ENCODE results near the gene TP53TG5.

Gene TP53TG5

DNA sequence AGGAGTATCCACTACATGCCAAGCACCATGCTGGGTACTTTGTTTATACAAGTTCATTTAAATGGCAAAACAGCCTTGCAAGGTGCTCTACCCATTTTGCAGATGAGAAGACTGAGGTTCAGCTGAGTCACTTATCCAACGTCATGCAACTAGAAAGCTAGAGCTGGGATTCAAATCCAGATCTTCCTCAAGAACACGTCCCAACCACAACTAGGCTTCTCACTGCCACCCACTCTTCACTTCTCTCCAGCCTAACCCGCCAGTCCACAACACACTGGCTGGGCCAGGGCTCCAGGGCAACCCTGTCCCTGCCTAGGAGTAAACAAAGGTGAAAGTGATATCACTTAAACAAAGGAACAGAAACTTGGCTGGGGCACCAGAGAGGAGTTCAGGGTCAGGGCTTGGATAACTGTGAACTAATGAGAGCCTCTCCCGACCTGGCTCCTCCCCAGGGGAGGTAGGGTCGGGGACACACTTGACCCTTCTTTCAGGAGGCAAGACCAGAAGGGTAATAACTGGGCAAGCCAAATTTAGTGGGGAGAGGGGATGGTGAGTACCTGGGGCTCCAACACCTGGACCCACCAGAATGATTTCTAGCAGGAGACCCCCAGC is 37.8 kb downstream of the TP53TG5 start:
- H3K36me3 ChIP-seq (ENCODE audit: insufficient read depth, low read length), result no peaks in the 10 kb centered on the region; the same call in 1 of the 2 replicates
- peaks cover 77% of the 10 kb centered on the region for H3K4me1 ChIP-seq (ENCODE audit: insufficient read depth, low read length)
- H3K9ac ChIP-seq (ENCODE audit: low read depth, low read length), result no peak overlapping the region
- no peaks in the 10 kb centered on the region for H3K9me3 ChIP-seq (ENCODE audit: control insufficient read depth, insufficient read depth, low read length)

DNA sequence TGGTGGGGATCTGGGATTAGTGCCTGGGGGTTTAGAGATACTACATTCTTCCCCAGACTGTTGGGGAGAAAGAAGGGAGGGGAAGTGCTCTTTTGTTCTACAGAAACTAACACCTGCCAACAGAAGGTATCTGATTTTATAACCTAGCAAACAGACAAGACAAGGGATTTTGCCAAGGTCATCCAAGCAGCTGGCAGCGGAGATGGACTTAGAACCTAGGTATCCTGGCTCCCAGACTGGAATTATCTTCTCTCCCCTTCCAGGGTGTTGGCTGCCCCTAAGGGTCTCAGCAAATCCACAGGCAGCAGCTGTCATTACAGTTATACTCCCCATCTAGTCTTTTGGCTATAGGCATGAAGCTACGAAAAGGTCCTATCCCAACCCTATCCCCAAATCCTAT is 38.3 kb downstream of the TP53TG5 start:
- H3K9me3 ChIP-seq (ENCODE audit: control insufficient read depth, insufficient read depth, low read length), result no peaks in the 10 kb centered on the region
- H3K4me1 ChIP-seq (ENCODE audit: insufficient read depth, low read length), result peaks cover 71% of the 10 kb centered on the region
- H3K36me3 ChIP-seq (ENCODE audit: insufficient read depth, low read length), result no peaks in the 10 kb centered on the region; the same call in 1 of the 2 replicates
- H3K9ac ChIP-seq (ENCODE audit: low read depth, low read length), result no peak overlapping the region

DNA sequence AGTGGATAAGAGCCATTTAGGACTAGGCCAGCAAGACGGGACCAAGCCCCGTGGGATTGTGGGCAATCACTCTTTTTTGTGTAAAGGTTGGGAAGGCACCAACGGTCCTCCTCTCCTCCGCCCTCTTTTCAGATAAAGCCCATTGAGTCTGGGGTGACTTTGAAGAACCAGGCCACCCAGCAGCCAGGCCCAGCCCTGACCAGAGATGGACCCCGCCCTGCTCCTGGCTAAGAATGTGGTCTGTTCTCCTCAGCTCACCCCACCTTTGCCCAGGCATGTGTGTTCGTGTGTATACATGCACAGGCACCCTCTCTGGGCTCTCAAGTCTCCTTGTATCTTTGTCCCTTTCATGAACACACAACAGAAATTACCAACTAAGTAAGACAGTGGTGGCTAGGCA is 39.0 kb downstream of the TP53TG5 start:
- H3K4me1 ChIP-seq (ENCODE audit: insufficient read depth, low read length), result peaks cover 64% of the 10 kb centered on the region
- H3K9me3 ChIP-seq (ENCODE audit: control insufficient read depth, insufficient read depth, low read length), result no peaks in the 10 kb centered on the region
- H3K36me3 ChIP-seq (ENCODE audit: insufficient read depth, low read length), result no peaks in the 10 kb centered on the region; the same call in 1 of the 2 replicates
- H3K9ac ChIP-seq (ENCODE audit: low read depth, low read length), result no peak overlapping the region

DNA sequence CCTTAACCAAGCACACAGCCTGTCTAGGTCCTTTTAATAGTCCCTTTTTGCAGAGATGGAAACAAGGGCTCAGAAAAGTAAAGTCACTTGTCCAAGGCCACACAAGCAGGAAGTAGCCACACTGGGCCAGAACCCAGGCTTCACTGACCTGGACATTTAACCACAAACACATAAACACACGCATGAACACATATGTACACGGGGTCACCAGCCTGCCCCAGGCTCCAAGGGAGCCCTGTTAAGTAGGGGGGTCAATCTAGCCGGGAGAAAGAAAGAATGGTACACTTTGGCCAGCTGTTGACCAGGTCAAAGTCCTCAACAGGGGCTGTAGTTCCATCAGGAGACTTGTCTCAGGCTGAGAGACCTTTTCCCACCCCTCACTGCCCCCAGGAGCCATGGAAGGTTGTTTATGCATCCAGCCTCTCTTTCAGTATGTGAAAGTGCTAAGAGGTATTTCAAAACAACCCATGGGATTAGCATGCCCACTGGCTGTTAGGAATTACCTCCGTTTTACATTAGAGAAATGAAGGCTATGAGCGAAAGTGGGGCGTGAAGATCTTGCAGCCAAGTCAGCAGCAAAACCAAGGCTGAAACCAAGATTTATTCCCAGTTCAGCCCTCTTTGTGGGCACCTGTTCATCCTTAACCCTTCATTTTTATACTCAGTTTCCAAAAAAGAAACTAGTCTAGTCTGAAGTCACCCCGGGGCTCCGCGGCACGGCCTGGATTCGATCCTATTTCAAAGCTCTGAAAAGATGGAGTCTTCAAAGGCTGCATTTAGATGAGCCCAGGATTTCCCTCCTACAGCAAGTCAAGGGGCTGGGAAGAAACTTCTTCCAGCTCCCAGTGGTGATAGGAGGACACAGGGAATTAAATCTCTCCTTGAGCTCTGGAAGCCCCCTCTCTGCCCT is 39.7 kb downstream of the TP53TG5 start:
- no peak overlapping the region for H3K9ac ChIP-seq (ENCODE audit: low read depth, low read length)
- H3K9me3 ChIP-seq (ENCODE audit: control insufficient read depth, insufficient read depth, low read length), result no peaks in the 10 kb centered on the region
- no peaks in the 10 kb centered on the region; the same call in 1 of the 2 replicates for H3K36me3 ChIP-seq (ENCODE audit: insufficient read depth, low read length)
- H3K4me1 ChIP-seq (ENCODE audit: insufficient read depth, low read length), result peaks cover 57% of the 10 kb centered on the region

DNA sequence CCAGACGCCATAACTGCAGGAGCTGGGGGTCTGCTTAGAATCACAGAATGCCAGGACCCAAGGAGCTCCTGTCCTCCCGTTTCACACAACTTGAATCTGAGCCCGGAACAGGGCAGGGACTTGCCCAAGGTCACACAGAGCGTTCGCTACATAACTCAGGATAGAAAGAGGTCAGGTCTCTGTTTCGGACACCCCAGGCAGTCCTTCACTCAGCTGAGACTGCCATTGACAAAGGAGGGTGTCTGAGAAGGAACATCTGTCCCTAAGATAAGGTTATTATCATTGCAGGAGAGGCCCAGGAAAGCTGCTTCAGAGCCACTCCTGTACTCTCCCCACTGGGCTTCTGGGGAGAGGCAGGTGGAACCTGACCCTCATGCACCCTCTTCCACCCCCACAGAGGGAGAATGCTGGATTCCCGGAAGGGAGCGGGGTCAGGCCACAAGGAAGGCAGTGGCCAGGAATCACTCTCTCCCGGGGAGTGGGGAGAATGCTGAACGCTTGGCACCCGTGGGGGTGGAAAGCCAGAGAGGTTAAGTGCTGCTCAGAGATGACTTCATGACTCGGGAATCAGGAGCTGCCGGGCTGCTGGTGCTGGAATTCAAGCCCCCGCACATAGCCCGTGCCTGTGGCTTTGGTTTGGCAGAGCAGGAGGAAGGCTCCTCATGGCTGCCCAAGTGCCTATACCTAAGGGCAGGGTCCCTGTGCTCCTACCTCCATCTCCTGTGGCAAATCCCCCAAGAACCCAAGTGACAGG is 40.6 kb downstream of the TP53TG5 start:
- Histone ChIP-seq H3K4me1 (ENCODE audit: insufficient read depth, low read length) (peaks cover 49% of the 10 kb centered on the region), H3K9me3 (ENCODE audit: control insufficient read depth, insufficient read depth, low read length) (no peaks in the 10 kb centered on the region), H3K36me3 (ENCODE audit: insufficient read depth, low read length) (peaks cover 4% of the 10 kb centered on the region; the same call in 1 of the 2 replicates), H3K9ac (ENCODE audit: low read depth, low read length) (no peak overlapping the region)

DNA sequence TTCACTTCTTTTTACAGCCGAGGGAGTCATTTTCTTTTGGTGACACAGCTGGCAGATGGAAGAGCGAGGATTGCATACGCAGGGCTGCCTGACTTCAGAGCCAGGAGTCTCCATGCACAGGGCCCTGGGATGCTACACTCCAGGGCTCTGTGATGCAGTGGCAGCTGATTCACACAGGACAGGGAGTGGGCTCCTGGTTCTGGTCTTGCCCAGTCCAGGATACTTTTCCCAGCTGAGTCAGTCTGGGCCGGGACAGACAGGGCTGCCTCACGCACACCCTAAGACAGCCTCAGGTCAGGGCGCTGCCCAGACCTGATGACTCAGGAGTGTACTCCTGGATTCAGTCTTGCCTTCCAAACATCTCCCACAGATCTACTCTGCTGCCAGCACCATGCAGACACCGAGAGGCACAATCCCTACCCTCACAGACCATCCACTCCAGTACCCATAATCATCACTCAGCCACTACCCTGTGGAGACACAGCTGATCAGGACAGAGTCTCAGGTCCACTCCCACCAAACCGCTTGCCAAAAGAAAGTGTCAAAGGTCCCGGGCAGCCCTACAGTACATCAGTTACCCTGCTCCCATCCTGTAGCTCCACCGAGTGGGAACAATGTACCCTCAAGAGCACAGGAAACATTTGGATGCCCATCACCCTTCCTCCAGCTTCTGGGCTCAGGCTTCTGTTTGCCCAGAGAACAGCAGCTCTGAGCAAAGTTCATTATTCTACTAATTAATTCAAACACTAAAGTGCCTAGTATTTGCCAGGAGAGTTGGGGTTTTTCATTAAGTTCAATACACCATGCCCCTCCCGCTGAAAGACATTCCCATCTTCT is 41.4 kb downstream of the TP53TG5 start:
- Histone ChIP-seq H3K9ac (ENCODE audit: low read depth, low read length) (no peak overlapping the region), H3K4me1 (ENCODE audit: insufficient read depth, low read length) (peaks cover 45% of the 10 kb centered on the region), H3K36me3 (ENCODE audit: insufficient read depth, low read length) (peaks cover 7% of the 10 kb centered on the region; the same call in 1 of the 2 replicates), H3K9me3 (ENCODE audit: control insufficient read depth, insufficient read depth, low read length) (no peaks in the 10 kb centered on the region)

DNA sequence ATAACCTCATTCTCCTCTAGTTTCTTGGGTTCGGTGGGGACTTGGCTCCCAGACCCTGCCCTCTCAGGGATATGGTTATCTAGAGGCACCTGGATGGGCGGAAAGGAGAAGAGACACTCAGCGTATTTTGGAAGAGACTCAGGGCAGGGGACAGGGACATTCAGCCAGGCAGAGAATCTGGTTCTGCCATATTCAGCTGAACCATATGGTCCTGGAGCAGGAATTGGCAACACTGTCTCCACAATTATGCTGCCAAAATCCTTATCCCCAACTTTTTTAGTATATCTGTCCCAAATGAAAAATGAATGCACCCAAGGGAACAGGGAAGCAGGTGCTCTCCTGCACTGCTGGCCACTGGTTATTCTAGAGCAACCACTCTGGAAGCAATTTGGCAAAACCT is 47.6 kb downstream of the TP53TG5 start:
- Histone ChIP-seq H3K9ac (ENCODE audit: low read depth, low read length) (no peak overlapping the region), H3K4me1 (ENCODE audit: insufficient read depth, low read length) (no peaks in the 10 kb centered on the region), H3K9me3 (ENCODE audit: control insufficient read depth, insufficient read depth, low read length) (no peaks in the 10 kb centered on the region), H3K36me3 (ENCODE audit: insufficient read depth, low read length) (peaks cover 21% of the 10 kb centered on the region)

DNA sequence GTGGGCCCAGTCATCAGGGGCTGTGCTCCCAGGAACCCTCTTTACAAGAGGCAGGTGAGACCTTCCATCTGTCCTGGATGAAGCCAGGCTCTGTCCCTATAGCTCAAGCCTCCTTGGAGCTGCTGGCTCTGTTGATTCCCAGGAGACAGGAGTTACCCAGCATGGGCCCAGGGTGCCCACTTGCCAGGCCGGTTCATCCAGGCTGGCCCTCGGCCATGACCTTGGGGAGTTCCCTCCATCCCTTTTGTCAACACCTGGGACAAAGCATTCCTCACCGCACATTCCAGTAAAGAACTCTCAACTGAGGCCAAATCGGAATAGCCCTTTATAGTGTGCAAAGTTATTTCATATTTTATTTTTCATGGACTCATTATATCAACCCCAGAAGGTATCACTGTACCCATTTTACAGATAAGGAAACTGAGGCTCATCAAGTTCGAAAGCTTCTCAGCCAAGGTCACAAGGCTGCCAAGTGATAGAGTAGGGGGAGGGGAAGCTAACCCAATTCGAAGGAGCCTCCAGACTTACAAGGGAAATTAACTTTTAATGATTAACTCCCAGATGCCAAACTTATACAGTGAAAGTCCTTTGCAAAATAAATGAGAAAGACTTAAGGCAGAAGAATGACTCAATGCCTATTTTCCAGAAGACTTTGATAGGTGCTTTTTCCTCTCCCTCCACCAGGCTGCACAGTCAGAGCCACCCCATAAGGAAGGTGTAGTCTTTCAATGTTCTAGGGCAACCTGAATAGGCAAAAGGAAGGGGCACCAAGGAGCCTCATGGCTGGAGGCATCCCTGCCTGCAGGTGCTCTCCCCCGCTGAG is 48.4 kb downstream of the TP53TG5 start:
- Histone ChIP-seq H3K9me3 (ENCODE audit: control insufficient read depth, insufficient read depth, low read length) (no peaks in the 10 kb centered on the region), H3K4me1 (ENCODE audit: insufficient read depth, low read length) (no peaks in the 10 kb centered on the region), H3K9ac (ENCODE audit: low read depth, low read length) (no peak overlapping the region), H3K36me3 (ENCODE audit: insufficient read depth, low read length) (peaks cover 21% of the 10 kb centered on the region)

DNA sequence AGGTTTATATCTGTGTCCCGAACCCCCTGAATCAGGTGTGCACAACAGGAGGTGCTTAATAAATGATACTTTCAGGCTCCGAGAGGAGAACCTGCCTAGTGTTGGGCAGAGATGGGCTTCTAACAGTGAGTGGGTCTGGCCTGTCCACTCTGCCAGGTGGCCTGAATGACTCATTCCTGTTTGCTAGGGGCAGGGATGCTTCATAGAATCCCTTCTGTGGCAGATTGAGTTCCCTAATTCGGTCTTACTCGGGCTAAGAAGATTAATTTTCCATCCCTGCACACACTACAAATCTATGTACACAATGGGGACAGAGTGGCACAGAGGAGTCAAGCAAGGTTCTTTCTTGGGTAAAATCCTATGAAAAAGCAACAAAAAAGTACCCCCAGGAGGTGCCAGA is 49.7 kb downstream of the TP53TG5 start:
- peaks cover 21% of the 10 kb centered on the region for H3K36me3 ChIP-seq (ENCODE audit: insufficient read depth, low read length)
- H3K4me1 ChIP-seq (ENCODE audit: insufficient read depth, low read length), result no peaks in the 10 kb centered on the region
- H3K9ac ChIP-seq (ENCODE audit: low read depth, low read length), result no peak overlapping the region
- H3K9me3 ChIP-seq (ENCODE audit: control insufficient read depth, insufficient read depth, low read length), result no peaks in the 10 kb centered on the region

DNA sequence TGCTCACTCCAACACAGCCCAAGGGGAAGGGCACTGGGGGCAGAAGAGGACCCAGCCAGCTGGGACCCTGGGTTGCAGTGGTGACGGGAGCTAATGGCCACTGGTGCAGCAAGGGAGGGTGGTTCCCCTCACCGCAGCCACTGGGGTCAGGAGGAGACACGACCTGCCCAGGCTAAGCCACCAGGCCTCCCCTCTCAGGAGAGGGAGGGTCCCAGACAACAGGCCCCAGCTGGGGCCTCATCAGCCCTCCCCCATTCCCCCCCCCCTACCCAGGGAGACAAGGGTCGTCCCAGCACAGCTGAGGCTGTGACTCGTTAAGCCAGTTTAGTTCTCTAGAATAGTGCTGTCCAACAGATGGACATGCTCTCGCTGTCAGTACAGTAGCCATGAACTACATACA is 52.8 kb downstream of the TP53TG5 start:
- no peaks in the 10 kb centered on the region for H3K4me1 ChIP-seq (ENCODE audit: insufficient read depth, low read length)
- peaks cover 8% of the 10 kb centered on the region for H3K36me3 ChIP-seq (ENCODE audit: insufficient read depth, low read length)
- no peaks in the 10 kb centered on the region for H3K9me3 ChIP-seq (ENCODE audit: control insufficient read depth, insufficient read depth, low read length)
- H3K9ac ChIP-seq (ENCODE audit: low read depth, low read length), result no peak overlapping the region

DNA sequence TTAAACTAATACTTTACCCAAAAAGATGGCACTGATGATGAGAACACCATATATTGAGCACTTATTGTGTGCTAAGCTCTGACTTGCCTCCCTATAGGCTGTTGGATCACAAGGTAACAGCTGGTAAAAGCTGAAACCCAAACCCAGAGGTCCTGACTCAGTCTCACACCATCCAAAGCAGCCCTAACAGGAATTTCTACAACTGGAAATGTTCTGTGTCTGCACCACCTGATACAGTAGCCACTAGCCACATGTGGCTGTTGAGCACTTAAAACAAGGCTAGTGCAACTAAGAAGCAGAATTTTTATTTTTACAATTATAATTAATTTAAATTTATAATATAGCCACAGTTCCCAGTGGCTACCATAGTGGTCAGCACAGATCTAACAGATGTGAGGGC is 54.4 kb downstream of the TP53TG5 start:
- Histone ChIP-seq H3K36me3 (ENCODE audit: insufficient read depth, low read length) (peaks cover 5% of the 10 kb centered on the region), H3K9me3 (ENCODE audit: control insufficient read depth, insufficient read depth, low read length) (no peaks in the 10 kb centered on the region), H3K9ac (ENCODE audit: low read depth, low read length) (no peak overlapping the region), H3K4me1 (ENCODE audit: insufficient read depth, low read length) (peaks cover 3% of the 10 kb centered on the region; the same call in 1 of the 2 replicates)

DNA sequence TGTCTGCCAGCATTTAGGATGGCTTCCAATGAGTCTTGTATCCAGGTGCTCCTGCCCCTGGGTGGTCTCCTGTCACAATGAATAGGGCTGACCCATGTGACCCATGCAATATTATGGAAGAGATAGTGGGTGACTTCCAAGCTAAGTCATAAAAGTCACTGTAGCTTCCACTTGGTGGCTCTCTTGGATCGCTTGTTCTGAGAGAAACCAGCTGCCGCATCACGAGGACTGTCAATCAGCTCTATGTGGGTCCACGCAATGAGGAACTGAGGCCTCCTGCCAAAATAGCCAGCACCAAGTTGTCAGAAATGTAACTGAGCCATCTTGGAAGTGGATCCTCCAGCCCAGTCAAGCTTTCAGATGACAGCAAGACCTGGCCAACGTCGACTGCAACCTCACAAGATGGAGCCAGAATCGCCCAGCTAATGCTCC is 55.2 kb downstream of the TP53TG5 start:
- Histone ChIP-seq H3K36me3 (ENCODE audit: insufficient read depth, low read length) (peaks cover 5% of the 10 kb centered on the region; the same call in 1 of the 2 replicates), H3K4me1 (ENCODE audit: insufficient read depth, low read length) (peaks cover 3% of the 10 kb centered on the region; the same call in 1 of the 2 replicates), H3K9me3 (ENCODE audit: control insufficient read depth, insufficient read depth, low read length) (no peaks in the 10 kb centered on the region), H3K9ac (ENCODE audit: low read depth, low read length) (no peak overlapping the region)

Measured in ES-I3 (cell line).